ENCODE results near the gene STS. TPM values are rescaled to one million over a fixed set of nuclear protein-coding genes. Genes with fewer than 3 reads are reported as not detected.

Gene STS
- total and polyA plus RNA-seq, 10 of the 15 experiments (the other 5 are each of a cell fraction or from before 2014, with no cell fraction given), result 1.6 to 19.4 (median 4.7) TPM

- TF ChIP-seq ZBTB11 (CRISPR knock-in tag; IDR thresholded peaks at IDR 0.05) (no peak), MAX (IDR thresholded peaks at IDR 0.05; ENCODE audit: low read depth, low read length) (0 out of 2 replicates have a peak, but pooled peaks have one; percentile 15), SP1 (IDR thresholded peaks at IDR 0.05; ENCODE audit: low read depth, low read length) (peak; percentile 12), SMAD5 (IDR thresholded peaks at IDR 0.05; ENCODE audit: low read depth) (peak; percentile 94), POU2F2 (IDR thresholded peaks at IDR 0.05; ENCODE audit: borderline replicate concordance, low read depth, low read length) (no peak), ZNF687 (IDR thresholded peaks at IDR 0.05) (peak; percentile 100), SMAD1 (IDR thresholded peaks at IDR 0.05; ENCODE audit: low read depth, partially characterized antibody) (peak; percentile 90), NFXL1 (IDR thresholded peaks at IDR 0.05; ENCODE audit: borderline replicate concordance) (no peak), NR2C2 (IDR thresholded peaks at IDR 0.05; ENCODE audit: borderline replicate concordance, control insufficient read depth, insufficient read length, low read depth) (no peak), ETV6 (conservative IDR thresholded peaks at IDR 0.05 in 1 of 2, IDR thresholded peaks at IDR 0.05 in 1 of 2; ENCODE audit: borderline replicate concordance in 1 of 2, low read depth in 1 of 2) (no peak; a peak in 1 of 4 replicates), RCOR1 (conservative IDR thresholded peaks at IDR 0.05; ENCODE audit: low read depth, low read length) (no peak), CEBPB (IDR thresholded peaks at IDR 0.05; ENCODE audit: borderline replicate concordance in 1 of 2, low read depth in 2 of 2, low read length in 2 of 2) (no peak), ELK1 (IDR thresholded peaks at IDR 0.05; ENCODE audit: low read depth, low read length) (no peak), ATF2 (IDR thresholded peaks at IDR 0.05; ENCODE audit: low read length) (no peak), SKIL (IDR thresholded peaks at IDR 0.05; ENCODE audit: low read depth, poor library complexity, severe bottlenecking) (peak; percentile 65)
Observed at GRCh38 chrX:7110821-7111276, 36.7 kb upstream of the STS start (continued).

All from GM12878 (cell line).